HepG2 (cell line): Measurements from ENCODE around the gene CEP131. TPM values are rescaled to one million over a fixed set of nuclear protein-coding genes. Genes with fewer than 3 reads are reported as not detected.

Experiments used
- ARID4A ChIP-seq: sonication (generic); formaldehyde crosslinking; IDR thresholded peaks from 2 replicates; pipeline ENCODE4 v1.5.0; 2020; ENCODE audit warnings: mild to moderate bottlenecking, missing genetic modification reagents, borderline replicate concordance
- ATF7 ChIP-seq, 2 experiments: fragments of 450-650 bp in 1 of 2; sonication (generic) in 1 of 2; formaldehyde crosslinking in 1 of 2; IDR thresholded peaks; 2 replicates each; pipeline versions ENCODE4 v1.4.0 to v1.6.1; 2016 to 2020; ENCODE audit warnings: antibody characterized with exemption in 1 of 2, mild to moderate bottlenecking in 1 of 2, missing genetic modification reagents in 1 of 2
- CBFB ChIP-seq: sonication (generic); formaldehyde crosslinking; IDR thresholded peaks from 2 replicates; pipeline ENCODE4 v1.4.0; 2020; ENCODE audit warnings: missing genetic modification reagents
- FUBP1 ChIP-seq: sonication (generic); formaldehyde crosslinking; IDR thresholded peaks from 2 replicates; pipeline ENCODE4 v1.5.1; 2020; ENCODE audit warnings: missing genetic modification reagents, mild to moderate bottlenecking, borderline replicate concordance
- HES4 ChIP-seq: sonication (generic); formaldehyde crosslinking; IDR thresholded peaks from 2 replicates; pipeline ENCODE4 v1.9.0; 2021; ENCODE audit warnings: mild to moderate bottlenecking, missing genetic modification reagents, borderline replicate concordance
- HNF1A ChIP-seq, 2 experiments: sonication (generic) in 1 of 2; formaldehyde crosslinking in 1 of 2; IDR thresholded peaks; 2 replicates each; pipeline versions ENCODE4 v1.4.0 to v1.6.1; 2016 to 2020; ENCODE audit warnings: borderline replicate concordance in 1 of 2, low read depth in 1 of 2, mild to moderate bottlenecking in 1 of 2, missing genetic modification reagents in 1 of 2
- JUN ChIP-seq: sonication (generic); formaldehyde crosslinking; IDR thresholded peaks from 2 replicates; pipeline ENCODE4 v1.4.0; 2020; ENCODE audit warnings: mild to moderate bottlenecking, missing genetic modification reagents
- MXD1 ChIP-seq: sonication (generic); formaldehyde crosslinking; IDR thresholded peaks from 2 replicates; pipeline ENCODE4 v1.4.0; 2020; ENCODE audit warnings: mild to moderate bottlenecking, missing genetic modification reagents
- TBX3 ChIP-seq: fragments of 450-650 bp; IDR thresholded peaks from 2 replicates; pipeline ENCODE4 v1.6.1; 2017; ENCODE audit warnings: antibody characterized with exemption, mild to moderate bottlenecking, inconsistent platforms, borderline replicate concordance
- TFDP2 ChIP-seq: sonication (generic); formaldehyde crosslinking; IDR thresholded peaks from 2 replicates; pipeline ENCODE4 v1.4.0; 2020; ENCODE audit warnings: missing genetic modification reagents
- TGIF2 ChIP-seq: IDR thresholded peaks from 2 replicates; pipeline ENCODE4 v1.6.1; 2016; ENCODE audit warnings: control low read depth, missing compliant biosample characterization
- ZNF143 ChIP-seq: sonication (generic); formaldehyde crosslinking; IDR thresholded peaks from 2 replicates; pipeline ENCODE4 v1.4.0; 2020; ENCODE audit warnings: missing genetic modification reagents
- ZNF382 ChIP-seq: sonication (generic); formaldehyde crosslinking; IDR thresholded peaks from 2 replicates; pipeline ENCODE4 v1.5.0; 2020; ENCODE audit warnings: missing genetic modification reagents, mild to moderate bottlenecking, borderline replicate concordance
- polyA plus RNA-seq, 8 experiments: library from polyadenylated mRNA; depleted of rRNA in 3 of 8; stranded (reverse) in 7 of 8; unstranded in 1 of 8; fragments of >200 nt; fragmentation: Illumina TruSeq in 4 of 8; extraction: Trizol in 4 of 8; gene quantifications; 2 replicates each; pipeline versions ENCODE4 v1.2.1 to v1.2.3, GENCODE V29; 2011 to 2016; ENCODE audit warnings: low read depth in 4 of 8, missing spikeins in 1 of 8, mixed read lengths in 1 of 8; ENCODE audit not compliant: insufficient read depth in 1 of 8
- total RNA-seq, 5 experiments: library from RNA; depleted of rRNA; stranded (reverse); fragments of >200 nt; fragmentation: Illumina TruSeq; extraction: Trizol; gene quantifications; 2 replicates each; pipeline ENCODE4 v1.2.3, GENCODE V29; 2016; ENCODE audit warnings: low read depth in 1 of 5

CEP131 gene
- total and polyA plus RNA-seq, 2 of the 13 experiments (the other 11 are each of a cell fraction or from before 2014, with no cell fraction given): 5.0 to 16.8 TPM

GRCh38 chr17:81238815-81239713 is 16.3 kb upstream of the CEP131 start, which contains the start of the genes NDUFAF8 and TEPSIN (continued):
- TF ChIP-seq ARID4A (CRISPR knock-in tag) (peak; percentile 98), TBX3 (no peak), HNF1A (IDR thresholded peaks at IDR 0.05; ENCODE audit: low read depth) (no peak), HNF1A (CRISPR knock-in tag; IDR thresholded peaks at IDR 0.05; ENCODE audit: borderline replicate concordance) (peak; percentile 7; the same call in 1 of the 2 replicates), JUN (CRISPR knock-in tag) (no peak), MXD1 (CRISPR knock-in tag) (peak; percentile 62), ZNF382 (CRISPR knock-in tag) (no peak), TFDP2 (CRISPR knock-in tag) (peak; percentile 46; the same call in 1 of the 2 replicates), ZNF143 (CRISPR knock-in tag) (0 out of 2 replicates have a peak, but pooled peaks have one; percentile 14), FUBP1 (no peak), CBFB (CRISPR knock-in tag) (peak; percentile 29; the same call in 1 of the 2 replicates), ATF7 (IDR thresholded peaks at IDR 0.05) (no peak), ATF7 (CRISPR knock-in tag; IDR thresholded peaks at IDR 0.05) (no peak), HES4 (CRISPR knock-in tag) (peak; percentile 18; the same call in 1 of the 2 replicates), TGIF2 (CRISPR knock-in tag) (0 out of 2 replicates have a peak, but pooled peaks have one; percentile 58)
